Activated CD4-positive, alpha-beta T cell treated with anti-CD3 and anti-CD28 coated beads, Interleukin-2, Interleukin-4, amounts not matched to agents 100 ng/mL and 50 ng/mL, durations not matched to agents 16 hours and 8 hours (primary cell): ENCODE results near the gene AP4E1.
A peak's percentile ranks its signal among the peaks of the same experiment; 100 is the strongest.
"Not testable (repeated sequence)": the region's sequence is repeated elsewhere in the genome, so short reads cannot be mapped to it uniquely, and the experiment has no call there.

Experiments used
- DNase-seq: peaks from one replicate; pipeline ENCODE4 v3.0.0-alpha.2; 2020; ENCODE audit warnings: low spot score

The AP4E1 gene

DNA sequence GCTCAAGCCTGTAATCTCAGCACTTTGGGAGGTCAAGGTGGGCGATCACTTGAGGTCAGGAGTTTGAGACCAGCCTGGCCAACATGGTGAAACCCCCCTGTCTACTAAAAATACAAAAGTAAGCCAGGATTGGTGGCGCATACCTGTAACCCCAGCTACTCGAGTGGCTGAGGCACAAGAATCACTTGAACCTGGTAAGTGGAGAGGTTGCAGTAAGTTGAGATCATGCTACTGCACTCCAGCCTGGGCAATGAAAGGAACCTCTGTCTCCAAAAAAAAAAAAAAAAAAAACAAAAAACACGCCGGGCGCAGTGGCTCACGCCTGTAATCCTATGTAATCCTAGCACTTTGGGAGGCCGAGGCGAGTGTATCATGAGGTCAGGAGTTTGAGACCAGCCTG is 18.9 kb upstream of the AP4E1 start:
- no peak for DNase-seq

DNA sequence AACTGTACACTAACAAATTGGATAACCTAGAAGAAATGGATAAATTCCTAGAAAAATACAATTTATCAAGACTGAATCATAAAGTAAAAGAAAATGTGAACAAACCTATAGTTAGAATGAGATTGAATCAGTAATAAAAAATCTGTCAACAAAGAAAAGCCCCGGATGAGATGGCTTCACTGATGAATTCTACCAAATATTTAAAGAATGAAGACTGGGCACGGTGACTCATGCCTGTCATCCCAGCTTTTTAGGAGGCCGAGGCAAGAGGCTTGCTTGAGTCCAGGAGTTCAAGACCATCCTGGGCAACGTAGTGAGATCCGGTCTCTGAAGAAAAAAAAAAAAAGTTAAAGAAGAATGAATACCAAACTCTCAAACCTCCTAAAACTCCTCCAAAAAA is 17.7 kb upstream of the AP4E1 start:
- no peak for DNase-seq

DNA sequence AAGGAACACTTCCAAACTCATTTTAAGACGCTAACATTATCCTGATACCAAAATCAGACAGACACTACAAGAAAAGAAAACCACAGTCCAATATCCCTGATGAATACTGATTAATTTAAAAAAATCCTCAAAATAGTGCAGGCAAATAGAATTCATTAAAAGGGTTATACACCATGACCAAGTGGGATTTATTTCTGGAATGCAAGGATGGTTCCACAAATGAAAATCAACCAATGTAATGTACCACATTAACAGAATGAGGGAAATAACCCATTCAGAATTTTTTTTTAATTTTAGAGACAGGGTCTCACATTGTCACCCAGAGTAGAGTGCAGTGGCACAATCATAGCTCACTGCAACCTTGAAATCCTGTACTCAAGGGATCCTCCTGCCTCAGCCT is 17.3 kb upstream of the AP4E1 start:
- DNase-seq, result no peak

DNA sequence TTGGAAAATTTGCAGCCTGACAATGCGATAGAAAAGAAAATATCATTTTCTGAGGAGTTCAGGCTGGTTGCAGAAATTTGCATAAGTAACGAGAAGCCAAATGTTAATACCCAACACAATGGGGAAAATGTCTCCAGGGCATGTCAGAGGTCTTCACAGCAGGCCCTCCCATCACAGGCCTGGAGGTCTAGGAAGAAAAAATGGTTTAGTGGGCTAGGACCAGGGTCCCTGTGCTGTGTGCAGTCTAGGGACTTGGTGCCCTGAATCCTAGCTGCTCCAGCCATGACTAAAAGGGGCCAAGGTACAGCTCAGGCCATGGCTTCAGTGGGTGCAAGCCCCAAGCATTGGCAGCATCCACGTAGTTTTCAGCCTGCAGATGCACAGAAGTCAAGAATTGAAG is 14.5 kb upstream of the AP4E1 start:
- DNase-seq, result no peak

DNA sequence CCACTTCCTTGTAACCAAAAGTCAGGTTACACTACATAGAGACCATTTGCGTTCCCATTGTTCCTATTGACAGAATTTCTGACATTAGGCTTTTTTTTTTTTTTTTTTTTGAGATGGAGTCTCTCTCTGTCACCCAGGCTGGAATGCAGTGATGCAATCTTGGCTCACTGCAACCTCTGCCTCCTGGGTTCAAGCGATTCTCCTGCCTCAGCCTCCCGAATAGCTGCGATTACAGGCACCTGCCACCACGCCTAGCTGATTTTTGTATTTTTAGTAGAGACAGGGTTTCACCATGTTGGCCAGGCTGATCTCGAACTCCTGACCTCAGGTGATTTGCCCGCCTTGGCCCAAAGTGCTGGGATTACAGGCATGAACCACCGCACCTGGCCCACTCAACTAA is 7.1 kb upstream of the AP4E1 start:
- not testable (repeated sequence) for DNase-seq

DNA sequence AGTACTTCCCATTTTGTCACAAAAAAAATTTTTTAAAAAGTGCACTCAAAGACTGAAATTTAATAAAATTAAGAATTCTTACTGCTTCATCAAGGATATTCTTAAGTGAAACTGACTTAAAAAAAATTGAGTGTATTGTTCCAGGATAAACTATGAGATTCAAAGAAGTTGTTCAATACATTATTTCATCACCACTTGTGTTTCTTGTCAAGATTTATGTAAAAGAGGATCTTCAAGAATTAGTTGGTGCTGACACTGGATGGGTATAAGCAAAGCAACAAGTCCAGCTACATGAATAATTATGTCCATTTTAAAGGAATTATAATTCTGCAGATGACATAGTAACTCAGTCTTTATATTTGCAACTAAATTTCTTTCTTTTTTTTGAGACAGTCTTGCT is 4.3 kb upstream of the AP4E1 start:
- DNase-seq, result no peak

DNA sequence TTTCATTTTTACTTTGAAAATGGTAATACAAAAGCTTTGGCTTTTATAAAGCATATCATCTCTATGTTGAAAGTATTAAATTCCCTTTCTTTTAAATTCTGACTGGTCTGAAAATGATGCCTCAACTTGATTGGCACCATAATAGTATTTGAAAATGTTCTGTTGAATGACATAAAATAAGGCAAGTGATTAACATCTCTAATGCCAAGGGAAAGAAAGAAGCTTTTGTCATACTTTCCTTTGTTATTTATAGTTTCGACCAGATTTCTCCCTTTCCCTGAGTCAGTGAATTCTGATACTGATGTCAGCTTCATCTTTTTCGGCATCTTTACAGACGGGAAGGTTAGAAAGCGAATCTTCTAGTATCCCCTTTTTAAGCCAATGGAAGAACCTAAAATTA is 3.4 kb upstream of the AP4E1 start:
- no peak for DNase-seq

DNA sequence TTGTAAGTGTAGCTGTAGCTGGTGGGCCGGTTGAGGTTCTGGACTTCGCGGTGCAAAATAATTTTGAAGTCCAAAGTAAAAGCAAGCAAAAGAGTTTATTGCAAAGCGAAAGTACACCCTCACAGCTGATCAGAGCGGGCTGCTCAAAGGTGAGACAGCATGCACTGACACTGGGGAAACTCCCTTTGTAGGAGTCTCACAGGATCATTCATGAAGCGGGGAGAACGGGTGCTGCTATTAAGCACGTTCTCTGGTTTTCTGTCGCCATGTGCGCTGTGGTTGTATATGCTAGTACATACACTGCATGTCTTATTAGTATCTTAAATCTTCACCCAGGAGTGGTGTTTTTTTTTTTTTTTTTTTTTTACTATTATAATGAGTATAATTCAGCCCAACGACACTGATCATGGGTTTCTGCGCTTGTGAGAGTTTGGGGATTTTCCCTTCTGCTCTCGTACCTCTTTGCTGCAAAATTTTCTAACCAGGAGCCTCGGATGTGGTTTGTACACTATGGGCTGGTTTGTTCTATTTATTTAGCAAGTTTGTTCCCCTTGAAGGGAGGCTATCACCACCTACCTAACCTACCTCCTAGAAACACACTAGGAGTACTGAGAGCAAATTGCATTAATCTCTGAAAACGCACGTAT is 1.4 kb upstream of the AP4E1 start:
- peak; percentile 92 for DNase-seq

DNA sequence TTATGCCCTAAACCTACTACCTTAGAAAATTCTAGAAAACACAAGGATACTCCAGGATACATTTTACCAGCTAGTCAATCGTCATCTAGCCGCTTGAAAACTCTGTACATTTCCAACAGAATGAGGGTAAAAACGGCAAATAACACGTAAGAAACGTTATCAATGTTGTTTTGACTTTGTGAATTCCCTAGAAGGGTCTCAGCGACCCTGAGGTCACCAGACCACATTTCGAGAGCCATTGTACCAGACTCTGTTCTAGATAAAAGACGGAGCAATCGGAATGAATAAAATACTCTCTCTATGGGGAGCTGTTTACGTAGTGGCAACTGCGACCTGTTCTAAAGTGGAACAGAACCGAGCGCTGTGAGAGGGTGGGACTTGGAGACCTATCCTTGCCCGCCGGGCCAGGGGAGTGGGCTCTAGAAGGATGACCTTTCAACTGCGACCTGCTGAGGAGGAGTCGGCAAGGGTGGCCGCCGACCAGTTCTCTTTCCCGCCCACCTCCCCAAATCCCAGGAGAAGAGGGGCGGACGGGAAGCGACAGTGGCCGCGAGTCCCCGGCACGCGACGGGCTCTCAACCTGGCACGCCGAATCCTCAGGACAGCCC is 778 bp upstream of the AP4E1 start:
- peak; percentile 56 for DNase-seq

DNA sequence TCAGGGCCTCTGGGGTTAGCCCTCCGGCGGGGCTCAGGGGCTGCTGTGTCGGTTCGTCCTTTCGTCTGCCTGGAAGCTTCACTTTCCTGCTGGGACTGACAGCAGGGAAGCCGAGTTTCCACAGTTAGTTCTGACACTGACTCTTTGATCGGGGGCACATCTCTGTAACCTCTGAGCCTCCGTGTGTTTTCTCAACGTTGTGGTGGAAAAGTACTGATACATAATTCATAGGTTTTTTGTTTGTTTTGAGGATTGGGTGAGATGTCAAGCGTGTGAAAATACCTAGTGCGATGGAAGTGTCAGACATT is 481 bp downstream of the AP4E1 start:
- no peak for DNase-seq

DNA sequence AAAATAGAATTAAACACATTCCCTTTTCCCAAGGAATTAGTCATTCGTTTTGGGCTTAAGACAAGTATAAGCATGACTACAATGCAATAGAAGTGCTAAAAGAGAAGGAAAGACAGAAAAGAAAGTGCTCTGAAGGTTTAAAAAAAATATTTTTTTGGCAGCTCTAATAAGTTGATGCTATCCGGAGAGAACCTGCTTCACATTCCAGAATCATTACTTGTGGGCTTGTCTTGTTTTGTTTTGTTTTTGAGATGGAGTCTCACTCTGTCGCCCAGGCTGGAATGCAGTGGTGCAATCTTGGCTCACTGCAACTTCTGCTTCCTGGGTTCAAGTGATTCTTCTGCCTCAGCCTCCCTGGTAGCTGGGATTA is 1.9 kb downstream of the AP4E1 start:
- not testable (repeated sequence) for DNase-seq

DNA sequence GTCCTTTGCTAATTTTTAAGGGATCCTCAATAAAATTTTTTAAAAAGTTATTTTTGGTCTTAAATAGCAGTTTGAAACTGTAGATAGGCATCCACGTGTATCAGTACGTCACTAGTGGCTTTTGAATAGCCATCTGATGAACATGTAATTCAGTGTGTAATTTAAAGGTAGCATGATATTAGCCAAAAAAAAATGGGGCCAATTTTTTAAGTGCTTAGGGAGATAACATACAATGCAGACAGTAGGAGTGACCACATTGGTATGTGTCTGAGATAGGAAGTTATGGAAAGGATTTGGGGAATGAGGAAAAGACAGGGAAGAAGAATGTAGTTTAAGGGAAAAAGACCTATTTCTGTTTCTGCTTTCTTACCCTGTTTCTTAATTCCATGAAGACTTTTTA is 2.5 kb downstream of the AP4E1 start:
- DNase-seq, result no peak

DNA sequence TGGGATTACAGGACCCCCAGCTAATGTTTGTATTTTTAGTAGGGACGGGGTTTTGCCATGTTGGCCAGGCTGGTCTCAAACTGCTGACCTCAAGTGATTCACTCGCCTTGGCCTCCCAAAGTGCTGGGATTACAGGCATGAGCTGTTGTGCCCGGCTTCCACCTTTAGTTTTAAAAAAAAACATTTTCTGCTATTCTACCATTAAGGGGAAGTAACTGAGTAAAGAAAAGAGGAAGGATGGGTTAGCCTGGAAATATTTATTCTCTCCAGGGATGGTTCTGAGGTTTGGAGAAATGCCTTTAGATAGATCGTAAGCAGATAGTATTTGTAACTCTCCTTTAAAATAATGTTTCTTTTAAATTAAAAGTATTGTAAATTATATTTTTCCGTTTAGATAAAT is 3.1 kb downstream of the AP4E1 start:
- no peak for DNase-seq

DNA sequence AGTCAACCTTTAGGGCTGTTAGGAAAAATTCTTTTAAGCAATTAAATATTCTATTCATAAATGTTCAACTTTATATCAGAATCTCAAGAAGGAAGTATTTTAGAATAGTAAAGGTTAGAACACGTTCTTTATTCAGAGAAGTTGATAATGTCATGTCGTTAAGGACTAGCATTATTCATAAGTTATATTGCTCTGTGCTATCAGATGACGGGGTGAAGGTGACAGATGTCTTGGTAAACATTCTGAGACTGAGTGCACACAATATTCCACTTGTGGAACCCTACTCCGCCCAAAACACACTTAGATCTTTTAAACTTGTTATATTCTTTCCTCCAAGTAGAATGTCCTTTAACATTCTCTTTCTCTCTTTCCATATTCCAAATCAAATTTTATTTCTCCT is 7.9 kb downstream of the AP4E1 start:
- no peak for DNase-seq

DNA sequence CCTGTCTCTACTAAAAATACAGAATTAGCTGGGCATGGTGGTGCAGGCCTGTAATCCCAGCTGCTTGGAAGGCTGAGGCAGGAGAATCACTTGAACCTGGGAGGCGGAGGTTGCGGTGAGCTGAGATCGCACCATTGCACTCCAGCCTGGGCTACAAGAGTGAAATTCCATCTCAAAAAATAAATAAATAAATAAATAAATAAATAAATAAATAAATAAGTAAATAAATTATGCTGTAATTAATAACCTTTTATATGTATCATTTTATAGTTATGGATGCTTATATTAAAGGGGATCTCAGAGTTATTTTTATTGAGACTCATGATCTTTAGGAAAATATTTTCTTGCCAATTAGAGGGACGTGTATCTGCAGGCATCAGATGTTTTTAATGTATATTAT is 10.9 kb downstream of the AP4E1 start:
- not testable (repeated sequence) for DNase-seq

DNA sequence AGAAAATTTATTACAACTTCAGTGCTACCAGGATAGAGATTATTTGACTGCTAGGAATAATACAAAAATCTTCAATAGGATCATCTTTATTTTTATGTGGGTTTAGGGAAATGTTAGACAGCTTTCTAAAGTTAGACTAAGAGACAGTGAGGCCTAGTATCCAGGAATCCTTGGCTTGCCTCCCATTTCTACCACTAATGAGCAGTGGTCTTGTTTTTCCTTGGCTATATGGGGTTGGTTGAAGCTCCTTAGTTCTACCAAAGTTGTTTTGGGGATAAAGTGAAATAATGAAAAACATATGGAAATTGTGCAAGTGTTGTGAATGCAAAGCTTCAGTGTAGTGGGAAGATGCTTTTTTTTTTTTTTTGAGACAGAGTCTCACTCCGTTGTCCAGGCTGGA is 16.8 kb downstream of the AP4E1 start:
- DNase-seq, result no peak

DNA sequence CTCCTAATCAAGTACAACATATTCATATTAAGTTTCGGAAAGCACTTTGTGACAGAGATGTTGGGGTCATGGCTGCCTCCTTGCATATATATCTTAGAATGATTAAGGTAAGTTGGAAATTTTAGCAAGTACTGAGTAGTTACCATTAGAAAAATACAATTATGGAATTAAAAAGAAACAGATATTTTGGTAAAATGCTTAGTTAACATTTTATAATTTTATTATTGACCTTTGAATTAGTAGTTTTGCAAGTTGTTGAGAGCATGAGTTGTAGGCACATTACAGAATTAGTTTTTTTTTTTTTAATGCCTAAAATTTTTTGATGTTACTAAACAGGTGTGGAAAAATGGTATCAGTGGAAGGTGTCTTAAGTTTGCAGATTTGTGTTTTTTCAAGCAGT is 20.6 kb downstream of the AP4E1 start:
- DNase-seq, result no peak

DNA sequence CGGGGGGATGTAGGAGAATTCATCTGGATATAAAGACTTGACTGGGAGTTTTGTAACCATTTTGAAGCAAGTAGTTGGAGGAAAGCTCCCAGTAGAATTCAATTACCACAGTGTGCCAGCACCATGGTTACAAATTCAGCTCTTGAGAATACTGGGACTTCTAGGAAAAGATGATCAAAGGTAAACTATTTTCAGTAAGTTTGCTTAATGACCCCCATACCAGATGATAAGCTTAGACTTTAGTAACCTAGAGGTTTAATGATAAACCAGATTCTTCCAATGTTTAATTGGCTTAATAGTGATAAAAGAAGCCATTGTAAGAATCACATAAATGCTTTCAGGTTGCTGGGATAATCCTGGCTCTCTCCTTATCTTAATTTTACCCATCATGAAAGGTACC is 22.3 kb downstream of the AP4E1 start:
- no peak for DNase-seq

DNA sequence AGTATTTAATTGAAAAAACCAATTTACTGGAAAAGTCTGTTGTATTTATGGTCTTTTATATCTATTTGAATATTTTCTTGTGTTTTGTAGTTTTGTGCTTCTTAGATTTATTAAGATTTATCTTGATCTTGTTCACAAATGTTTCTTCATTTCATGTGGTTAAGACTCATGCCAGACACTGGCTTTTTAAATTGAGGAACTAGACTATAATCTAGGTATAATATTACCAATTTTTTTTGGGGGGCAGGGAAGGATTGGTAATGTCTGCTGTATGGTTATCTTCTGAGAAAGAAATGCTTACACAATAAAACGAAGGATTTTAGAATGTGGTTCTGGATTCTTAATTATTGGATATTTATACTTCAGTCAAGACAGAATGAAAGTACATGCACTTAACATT is 24.9 kb downstream of the AP4E1 start:
- no peak for DNase-seq

DNA sequence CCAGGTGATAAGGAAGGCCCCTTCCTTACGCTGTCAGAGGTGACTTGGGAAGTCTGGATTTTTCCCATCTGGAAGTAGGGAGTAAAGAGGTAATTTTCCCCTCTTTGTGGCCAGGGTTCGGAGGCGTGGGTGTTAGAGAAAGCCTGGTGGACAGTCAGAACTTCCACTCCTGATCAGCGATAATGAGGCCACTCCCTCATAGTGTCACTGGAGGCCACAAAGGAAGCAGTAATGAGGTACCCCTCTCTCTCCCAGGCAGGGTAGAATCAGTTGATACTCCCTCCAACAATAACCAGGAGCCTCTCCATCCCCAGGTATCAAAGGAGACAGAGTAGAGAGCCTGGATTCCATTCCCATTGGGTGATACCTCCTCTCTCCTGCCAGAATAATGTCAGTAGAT is 30.0 kb downstream of the AP4E1 start:
- DNase-seq, result no peak

DNA sequence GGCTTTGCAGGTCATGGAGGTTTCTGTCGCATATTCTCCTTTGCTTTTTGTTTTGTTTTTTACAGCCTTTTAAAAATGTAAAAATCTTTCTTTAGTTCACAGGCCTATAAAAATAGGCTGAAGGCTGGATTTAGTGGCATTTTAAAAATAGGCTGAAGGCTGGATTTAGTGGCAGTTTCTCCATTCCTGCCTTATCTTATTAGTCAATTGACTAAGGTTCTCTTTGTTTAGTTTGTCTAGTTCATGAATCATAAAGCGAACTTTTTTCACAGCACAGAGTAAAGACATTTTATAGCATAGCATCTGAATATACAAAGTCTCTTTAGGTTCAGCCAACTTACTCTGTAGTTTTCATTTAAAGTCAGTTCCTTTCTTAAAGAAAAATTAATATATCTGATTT is 31.4 kb downstream of the AP4E1 start:
- DNase-seq, result no peak

DNA sequence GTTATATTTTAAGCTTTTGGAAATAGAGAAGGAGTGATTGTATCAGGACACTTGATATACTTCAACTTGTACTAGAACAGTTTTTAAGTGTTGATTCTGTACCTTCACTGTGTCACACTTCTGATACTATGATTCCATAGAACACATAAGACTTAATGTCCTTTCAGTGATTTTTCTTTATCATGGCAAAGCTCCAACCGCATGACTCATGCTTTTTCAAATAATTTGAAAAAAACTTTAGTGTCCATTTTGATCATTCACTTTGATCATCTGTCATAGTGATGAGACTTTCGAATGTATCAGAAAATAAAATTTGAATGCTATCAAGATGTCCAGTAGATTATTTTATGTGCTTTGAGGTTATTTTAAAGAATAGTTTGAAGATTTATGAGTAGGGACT is 32.0 kb downstream of the AP4E1 start:
- no peak for DNase-seq

DNA sequence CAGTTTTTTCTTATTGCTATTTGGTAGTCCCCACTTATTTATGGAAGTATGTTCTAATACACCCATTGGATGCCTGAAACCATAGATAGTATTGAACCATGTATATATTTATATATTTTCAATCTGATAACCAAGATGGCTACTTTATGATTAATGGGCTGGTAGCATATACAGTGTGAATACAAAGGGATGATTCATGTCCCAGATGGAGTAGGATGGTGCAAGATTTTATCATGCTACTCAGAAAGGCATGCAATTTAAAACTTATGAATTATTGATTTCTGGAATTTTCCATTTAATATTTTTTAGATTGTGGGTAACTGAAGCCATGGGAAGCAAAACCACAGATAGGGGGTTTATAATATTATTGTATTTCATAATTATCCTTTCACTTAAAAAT is 35.2 kb downstream of the AP4E1 start:
- no peak for DNase-seq

DNA sequence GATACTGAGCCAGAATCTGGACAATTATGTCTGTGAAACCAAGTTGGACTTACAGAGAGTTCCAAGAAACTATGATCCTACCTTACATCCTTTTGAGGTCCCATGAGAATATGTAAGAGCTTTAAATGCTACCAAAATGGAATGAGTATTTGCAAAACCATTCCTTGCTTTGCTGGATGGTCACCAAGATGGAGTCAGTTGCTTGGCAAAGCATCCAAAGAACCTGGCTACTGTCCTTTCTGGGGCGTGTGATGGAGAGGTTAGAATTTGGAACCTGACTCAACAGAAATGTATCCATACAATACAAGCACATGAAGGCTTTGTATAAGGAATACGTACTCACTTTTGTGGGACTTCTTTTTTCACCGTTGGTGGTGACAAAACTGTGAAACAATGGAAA is 36.2 kb downstream of the AP4E1 start:
- DNase-seq, result no peak

DNA sequence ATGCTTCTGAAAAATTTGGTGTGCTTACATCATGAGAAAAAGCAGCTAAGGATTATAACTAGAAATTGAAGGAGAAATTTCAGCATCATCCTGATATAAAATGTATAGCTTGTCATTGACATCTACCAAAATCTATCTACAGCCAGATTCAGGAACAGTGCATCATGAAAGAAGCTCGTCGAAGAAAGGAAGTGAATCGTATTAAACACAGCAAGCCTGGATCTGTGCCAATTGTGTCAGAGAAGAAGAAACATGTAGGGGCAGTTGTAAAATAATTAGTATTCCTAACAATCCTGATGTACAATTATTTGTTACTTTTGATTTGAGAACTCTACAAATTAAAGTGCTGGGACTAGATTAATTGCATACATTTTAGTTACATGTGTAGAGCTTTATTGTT is 37.2 kb downstream of the AP4E1 start:
- DNase-seq, result no peak
